WTC11 (cell line): Measurements from ENCODE around the gene TTC7B.

Experiments
- AFF4 ChIP-seq: sonication (generic); formaldehyde crosslinking; IDR thresholded peaks from 2 replicates; pipeline ENCODE4 v1.8.1; 2023; ENCODE audit warnings: mild to moderate bottlenecking, missing genetic modification reagents, borderline replicate concordance
- CREB1 ChIP-seq: sonication (generic); formaldehyde crosslinking; IDR thresholded peaks from 2 replicates; pipeline ENCODE4 v1.8.0; 2023; ENCODE audit warnings: mild to moderate bottlenecking, missing genetic modification reagents
- CTCF ChIP-seq: fragments of 200-600 bp; IDR thresholded peaks from 2 replicates; pipeline ENCODE4 v1.8.0; 2022; ENCODE audit warnings: antibody characterized with exemption
- ETV6 ChIP-seq: sonication (generic); formaldehyde crosslinking; IDR thresholded peaks from 2 replicates; pipeline ENCODE4 v1.8.1; 2022; ENCODE audit warnings: mild to moderate bottlenecking, missing genetic modification reagents
- HMGXB4 ChIP-seq: sonication (generic); formaldehyde crosslinking; IDR thresholded peaks from 2 replicates; pipeline ENCODE4 v1.8.1; 2023; ENCODE audit warnings: mild to moderate bottlenecking, moderate library complexity, missing genetic modification reagents
- IRF2 ChIP-seq: sonication (generic); formaldehyde crosslinking; IDR thresholded peaks from 2 replicates; pipeline ENCODE4 v1.8.0; 2022; ENCODE audit warnings: low read depth, missing genetic modification reagents, borderline replicate concordance
- JUN ChIP-seq: sonication (generic); formaldehyde crosslinking; IDR thresholded peaks from 2 replicates; pipeline ENCODE4 v1.8.0; 2023; ENCODE audit warnings: mild to moderate bottlenecking, missing genetic modification reagents
- SMAD4 ChIP-seq: sonication (generic); formaldehyde crosslinking; IDR thresholded peaks from 2 replicates; pipeline ENCODE4 v1.8.0; 2022; ENCODE audit warnings: mild to moderate bottlenecking, missing genetic modification reagents
- SP1 ChIP-seq: sonication (generic); formaldehyde crosslinking; conservative IDR thresholded peaks from 2 replicates; pipeline ENCODE4 v1.8.1; 2022; ENCODE audit warnings: missing genetic modification reagents
- USF2 ChIP-seq: sonication (generic); formaldehyde crosslinking; IDR thresholded peaks from 2 replicates; pipeline ENCODE4 v1.8.1; 2023; ENCODE audit warnings: mild to moderate bottlenecking, missing genetic modification reagents, moderate library complexity
- TF ChIP-seq, protein P1 (sequence below): sonication (generic); formaldehyde crosslinking; conservative IDR thresholded peaks from 2 replicates; pipeline ENCODE4 v1.8.1; 2022; ENCODE audit warnings: mild to moderate bottlenecking, missing genetic modification reagents

GRCh38 chr14:90695997-90696660 lies 120.1 kb downstream of the TTC7B start:
- TF ChIP-seq CTCF (no peak), SP1 (CRISPR knock-in tag) (no peak), JUN (CRISPR knock-in tag) (no peak), USF2 (no peak), AFF4 (CRISPR knock-in tag) (no peak), HMGXB4 (CRISPR knock-in tag) (no peak), CREB1 (CRISPR knock-in tag) (no peak), ETV6 (CRISPR knock-in tag) (no peak), IRF2 (CRISPR knock-in tag) (no peak), SMAD4 (CRISPR knock-in tag) (no peak)
- TF ChIP-seq, protein P1, sequence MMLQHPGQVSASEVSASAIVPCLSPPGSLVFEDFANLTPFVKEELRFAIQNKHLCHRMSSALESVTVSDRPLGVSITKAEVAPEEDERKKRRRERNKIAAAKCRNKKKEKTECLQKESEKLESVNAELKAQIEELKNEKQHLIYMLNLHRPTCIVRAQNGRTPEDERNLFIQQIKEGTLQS (CRISPR knock-in tag), result no peak
